GM18909 (cell line): ENCODE results near the gene PPA1.
"Not testable (repeated sequence)": the region's sequence is repeated elsewhere in the genome, so short reads cannot be mapped to it uniquely, and the experiment has no call there.

Experiments
- ATAC-seq: cut with Tn5 transposase; IDR thresholded peaks from one replicate; pipeline ENCODE4 v1.9.1; 2021; ENCODE audit warnings: mild to moderate bottlenecking; ENCODE audit not compliant: unreplicated experiment, poor library complexity

PPA1 gene

GRCh38 chr10:70222340-70222794 is 10.9 kb downstream of the PPA1 start:
- no peak for ATAC-seq

- no peak for ATAC-seq
These were observed 12.2 kb downstream of the PPA1 start for GRCh38 chr10:70221030-70221429.

GRCh38 chr10:70212879-70213278 is 20.4 kb downstream of the PPA1 start:
- no peak for ATAC-seq

- no peak for ATAC-seq
These were observed 21.0 kb downstream of the PPA1 start for GRCh38 chr10:70212277-70212676.

- no peak for ATAC-seq
These were observed 26.5 kb downstream of the PPA1 start for GRCh38 chr10:70206762-70207161.

GRCh38 chr10:70201105-70201504 is 32.1 kb downstream of the PPA1 start:
- no peak for ATAC-seq

- ATAC-seq: no peak
These were observed 34.3 kb downstream of the PPA1 start for GRCh38 chr10:70198696-70199466.

- no peak for ATAC-seq
These were observed 35.8 kb downstream of the PPA1 start for GRCh38 chr10:70197235-70197945.

- no peak for ATAC-seq
These were observed 39.8 kb downstream of the PPA1 start for GRCh38 chr10:70193391-70193844.

- no peak for ATAC-seq
These were observed 40.8 kb downstream of the PPA1 start for GRCh38 chr10:70192326-70192968.

- ATAC-seq: no peak
These were observed 41.3 kb downstream of the PPA1 start for GRCh38 chr10:70191972-70192305.

- ATAC-seq: no peak
These were observed 41.9 kb downstream of the PPA1 start for GRCh38 chr10:70191161-70191971.

GRCh38 chr10:70190581-70190980 is 42.6 kb downstream of the PPA1 start:
- ATAC-seq: no peak

GRCh38 chr10:70190102-70190501 is 43.1 kb downstream of the PPA1 start:
- no peak for ATAC-seq

- no peak for ATAC-seq
These were observed 44.5 kb downstream of the PPA1 start for GRCh38 chr10:70188768-70189167.

GRCh38 chr10:70186571-70186970 is 46.7 kb downstream of the PPA1 start:
- no peak for ATAC-seq

- no peak for ATAC-seq
These were observed 47.1 kb downstream of the PPA1 start for GRCh38 chr10:70186090-70186489.

GRCh38 chr10:70183304-70183703 is 49.9 kb downstream of the PPA1 start:
- no peak for ATAC-seq

- ATAC-seq: not testable (repeated sequence)
These were observed 54.0 kb downstream of the PPA1 start for GRCh38 chr10:70179209-70179608.

GRCh38 chr10:70178139-70178725 is 55.0 kb downstream of the PPA1 start:
- no peak for ATAC-seq
